ENCODE data around the gene B4GALNT2.

The B4GALNT2 gene

GRCh38 chr17:49193513-49194296, 61.1 kb downstream of the B4GALNT2 start:
- no peak for DNase-seq (ENCODE audit: low read depth)
- H3K4me3 ChIP-seq (ENCODE audit: low read depth, low read length): peak overlapping the region; percentile 74
- TF ChIP-seq CTCF (IDR thresholded peaks at IDR 0.05; ENCODE audit: control insufficient read depth, extremely low read depth, insufficient read depth): no peak

- no peak for DNase-seq (ENCODE audit: low read depth)
- TF ChIP-seq CTCF (IDR thresholded peaks at IDR 0.05; ENCODE audit: control insufficient read depth, extremely low read depth, insufficient read depth): no peak
- H3K4me3 ChIP-seq (ENCODE audit: low read depth, low read length): no peak overlapping the region
These were observed 61.7 kb downstream of the B4GALNT2 start for GRCh38 chr17:49194297-49194607.

- no peak for TF ChIP-seq CTCF (IDR thresholded peaks at IDR 0.05; ENCODE audit: control insufficient read depth, extremely low read depth, insufficient read depth)
- no peak overlapping the region for H3K4me3 ChIP-seq (ENCODE audit: low read depth, low read length)
- no peak for DNase-seq (ENCODE audit: low read depth)
These were observed 63.2 kb downstream of the B4GALNT2 start for GRCh38 chr17:49195751-49196150.

GRCh38 chr17:49196520-49196919, 64.0 kb downstream of the B4GALNT2 start:
- TF ChIP-seq CTCF (IDR thresholded peaks at IDR 0.05; ENCODE audit: control insufficient read depth, extremely low read depth, insufficient read depth): no peak

GRCh38 chr17:49197346-49197998, 64.9 kb downstream of the B4GALNT2 start:
- H3K4me3 ChIP-seq (ENCODE audit: low read depth, low read length): no peak overlapping the region
- no peak for DNase-seq (ENCODE audit: low read depth)
- no peak for TF ChIP-seq CTCF (IDR thresholded peaks at IDR 0.05; ENCODE audit: control insufficient read depth, extremely low read depth, insufficient read depth)

More at GRCh38 chr17:49196520-49196919, 64.0 kb downstream of the B4GALNT2 start:
- no peak overlapping the region for H3K4me3 ChIP-seq (ENCODE audit: low read depth, low read length)
- no peak for DNase-seq (ENCODE audit: low read depth)

- no peak for TF ChIP-seq CTCF (IDR thresholded peaks at IDR 0.05; ENCODE audit: control insufficient read depth, extremely low read depth, insufficient read depth)
- no peak for DNase-seq (ENCODE audit: low read depth)
- H3K4me3 ChIP-seq (ENCODE audit: low read depth, low read length): no peak overlapping the region
These were observed 65.6 kb downstream of the B4GALNT2 start for GRCh38 chr17:49198211-49198610.

Measured in LNCaP clone FGC (cell line).